Fibroblast of skin of right biceps (primary cell): Measurements from ENCODE around the gene TKTL1.
"Not testable (repeated sequence)": the region's sequence is repeated elsewhere in the genome, so short reads cannot be mapped to it uniquely, and the experiment has no call there.

Experiments used
- DNase-seq: peaks from one replicate; pipeline ENCODE4 v3.0.0-alpha.2; 2013

TKTL1 gene, protein sequence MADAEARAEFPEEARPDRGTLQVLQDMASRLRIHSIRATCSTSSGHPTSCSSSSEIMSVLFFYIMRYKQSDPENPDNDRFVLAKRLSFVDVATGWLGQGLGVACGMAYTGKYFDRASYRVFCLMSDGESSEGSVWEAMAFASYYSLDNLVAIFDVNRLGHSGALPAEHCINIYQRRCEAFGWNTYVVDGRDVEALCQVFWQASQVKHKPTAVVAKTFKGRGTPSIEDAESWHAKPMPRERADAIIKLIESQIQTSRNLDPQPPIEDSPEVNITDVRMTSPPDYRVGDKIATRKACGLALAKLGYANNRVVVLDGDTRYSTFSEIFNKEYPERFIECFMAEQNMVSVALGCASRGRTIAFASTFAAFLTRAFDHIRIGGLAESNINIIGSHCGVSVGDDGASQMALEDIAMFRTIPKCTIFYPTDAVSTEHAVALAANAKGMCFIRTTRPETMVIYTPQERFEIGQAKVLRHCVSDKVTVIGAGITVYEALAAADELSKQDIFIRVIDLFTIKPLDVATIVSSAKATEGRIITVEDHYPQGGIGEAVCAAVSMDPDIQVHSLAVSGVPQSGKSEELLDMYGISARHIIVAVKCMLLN

DNA sequence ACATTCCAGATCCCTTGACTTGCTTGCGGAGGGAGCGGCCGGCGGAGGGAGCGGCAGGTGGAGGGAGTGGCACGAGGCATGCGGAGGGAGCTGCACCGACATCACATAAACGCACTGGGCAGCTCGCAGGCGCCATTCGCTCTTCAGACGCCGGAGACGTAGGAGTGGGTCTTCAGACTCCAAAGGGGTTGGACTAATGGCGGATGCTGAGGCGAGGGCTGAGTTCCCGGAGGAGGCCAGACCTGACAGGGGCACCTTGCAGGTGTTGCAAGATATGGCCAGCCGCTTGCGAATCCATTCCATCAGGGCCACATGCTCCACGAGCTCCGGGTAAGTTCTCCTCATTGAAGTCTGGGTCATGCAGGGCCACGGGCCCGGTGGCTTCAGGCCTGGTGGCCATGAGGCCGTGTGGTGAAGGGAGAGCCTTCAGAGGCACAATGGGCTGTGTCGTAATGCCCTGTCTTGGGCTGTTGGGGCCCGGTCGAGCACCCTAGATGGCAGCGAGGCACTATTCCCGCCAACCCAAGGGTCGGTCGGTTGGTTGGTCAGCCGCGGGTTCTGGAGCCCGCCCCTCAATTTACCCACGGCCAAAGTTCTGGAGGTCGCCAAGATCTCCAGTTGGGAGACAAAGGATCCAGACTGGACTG is at the start of gene TKTL1:
Gene TKTL1 (plus strand): TSS at position 132 of the 647 bp plus-strand sequence. CDS start 65 bp downstream, at position 197.
- no peak for DNase-seq

DNA sequence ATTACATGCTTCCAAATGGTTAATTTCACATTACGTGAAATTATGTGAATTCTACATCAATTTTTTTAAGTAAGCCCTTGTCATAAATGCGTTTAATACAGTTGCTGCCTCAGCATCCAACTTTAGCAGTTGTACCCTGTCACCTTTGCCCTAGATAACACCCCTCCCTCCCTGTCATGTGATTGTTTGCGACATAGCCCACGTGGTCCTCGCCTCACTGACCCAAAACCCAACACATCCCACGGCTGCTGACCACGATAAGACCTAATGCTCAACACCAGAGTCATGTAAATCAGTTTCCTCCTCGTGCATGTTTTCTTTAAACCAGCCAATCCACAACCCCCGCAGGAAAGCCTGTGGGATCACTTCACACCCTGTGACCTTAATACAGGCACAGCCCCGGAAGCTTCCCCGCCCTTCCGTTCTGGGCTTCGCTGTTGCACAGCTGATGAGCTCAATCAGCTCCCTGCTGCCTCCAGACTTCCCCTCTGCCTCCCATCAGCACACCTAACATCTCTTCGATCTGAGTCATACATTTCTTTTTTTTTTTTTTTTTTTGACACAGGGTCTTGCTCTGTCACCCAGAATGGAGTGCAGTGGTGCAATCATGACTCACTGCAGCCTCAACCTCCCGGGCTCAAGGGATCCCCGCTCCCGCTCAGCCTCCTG is 48.1 kb upstream of the TKTL1 start:
- DNase-seq, result not testable (repeated sequence)

DNA sequence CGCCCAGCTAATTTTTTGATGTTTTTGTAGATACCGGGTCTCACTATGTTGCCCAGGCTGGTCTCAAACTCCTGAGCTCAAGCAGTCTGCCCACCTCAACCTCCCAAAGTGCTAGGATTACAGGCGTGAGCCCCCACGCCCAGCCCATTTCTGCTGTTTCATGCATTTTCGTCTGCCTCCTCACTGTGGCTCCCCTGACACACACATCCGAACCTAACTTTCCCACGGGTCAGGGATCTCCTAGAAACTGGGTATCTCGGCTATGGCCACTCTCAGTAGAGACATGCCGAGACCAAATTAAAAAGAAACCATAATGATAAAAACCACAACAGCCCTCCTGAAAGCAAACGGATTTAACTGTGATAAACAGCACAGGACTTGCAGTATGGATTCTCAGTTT is 47.5 kb upstream of the TKTL1 start:
- not testable (repeated sequence) for DNase-seq

DNA sequence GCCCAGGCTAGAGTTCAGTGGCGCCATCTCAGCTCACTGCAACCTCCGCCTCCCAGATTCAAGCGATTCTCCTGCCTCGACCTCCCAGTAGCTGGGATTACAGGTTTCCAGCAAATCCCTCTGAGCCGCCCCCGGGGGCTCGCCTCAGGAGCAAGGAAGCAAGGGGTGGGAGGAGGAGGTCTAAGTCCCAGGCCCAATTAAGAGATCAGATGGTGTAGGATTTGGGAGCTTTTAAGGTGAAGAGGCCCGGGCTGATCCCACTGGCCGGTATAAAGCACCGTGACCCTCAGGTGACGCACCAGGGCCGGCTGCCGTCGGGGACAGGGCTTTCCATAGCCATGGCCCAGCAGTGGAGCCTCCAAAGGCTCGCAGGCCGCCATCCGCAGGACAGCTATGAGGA is 38.3 kb upstream of the TKTL1 start, which contains the start of gene OPN1MW3:
Gene OPN1MW3 (plus strand): TSS at position 301 of the 400 bp plus-strand sequence. CDS start 38 bp downstream, at position 339.
- not testable (repeated sequence) for DNase-seq

DNA sequence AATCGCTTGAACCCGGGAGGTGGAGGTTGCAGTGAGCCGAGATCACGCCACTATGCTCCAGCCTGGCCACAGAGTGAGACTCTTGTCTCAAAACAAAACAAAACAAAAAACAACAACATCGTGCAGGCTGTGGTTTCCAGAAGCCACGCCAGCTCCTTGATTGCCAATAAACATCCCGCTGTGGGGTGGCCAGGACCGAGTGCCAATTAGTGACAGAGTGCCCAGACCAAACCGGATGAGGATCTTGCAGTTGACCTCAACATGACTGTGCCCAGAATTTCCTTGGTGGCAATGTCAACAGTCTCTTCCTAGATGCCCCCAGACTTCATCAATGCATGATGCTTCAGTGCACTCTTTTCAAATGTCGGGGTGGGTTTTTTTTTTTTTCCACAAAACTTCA is 36.9 kb upstream of the TKTL1 start:
- not testable (repeated sequence) for DNase-seq

DNA sequence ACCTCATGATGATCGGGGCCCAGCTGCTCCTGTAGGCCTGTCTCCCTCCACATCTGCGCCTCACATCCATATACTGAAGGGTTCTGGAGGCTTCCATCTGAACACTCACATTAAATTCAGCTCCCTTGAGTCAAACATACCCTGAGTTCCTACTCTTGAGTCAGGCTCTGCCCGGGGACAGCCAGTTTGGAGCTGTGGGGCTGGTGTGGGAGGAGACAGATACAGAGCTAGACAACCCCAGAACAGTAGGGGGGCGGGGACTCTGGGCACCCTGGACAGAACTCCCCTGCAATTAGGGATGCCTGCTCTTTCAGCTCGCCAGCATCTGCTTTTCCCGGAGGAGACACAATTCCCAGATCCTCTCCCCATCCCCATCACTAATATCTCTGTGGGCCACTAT is 32.5 kb upstream of the TKTL1 start:
- DNase-seq, result not testable (repeated sequence)

DNA sequence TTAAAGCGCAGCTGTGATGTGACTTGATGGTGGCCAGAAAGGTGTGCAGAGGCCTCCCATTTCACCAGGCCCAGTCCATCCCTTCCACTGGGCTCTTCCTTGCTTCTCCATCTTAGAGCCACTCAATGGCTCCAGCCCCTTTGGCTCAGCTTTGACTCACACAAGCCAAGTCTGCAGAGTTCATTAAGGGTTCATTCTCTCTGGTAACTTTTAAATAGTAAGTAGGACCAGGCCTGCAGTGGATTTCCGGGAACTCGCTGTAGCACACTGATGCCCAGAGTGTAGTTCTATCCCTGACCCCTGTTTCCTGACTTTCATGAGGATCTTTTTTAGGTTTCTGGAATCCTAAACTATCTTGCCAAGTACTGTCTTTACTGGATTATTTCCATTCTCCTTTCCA is 26.4 kb upstream of the TKTL1 start:
- not testable (repeated sequence) for DNase-seq

DNA sequence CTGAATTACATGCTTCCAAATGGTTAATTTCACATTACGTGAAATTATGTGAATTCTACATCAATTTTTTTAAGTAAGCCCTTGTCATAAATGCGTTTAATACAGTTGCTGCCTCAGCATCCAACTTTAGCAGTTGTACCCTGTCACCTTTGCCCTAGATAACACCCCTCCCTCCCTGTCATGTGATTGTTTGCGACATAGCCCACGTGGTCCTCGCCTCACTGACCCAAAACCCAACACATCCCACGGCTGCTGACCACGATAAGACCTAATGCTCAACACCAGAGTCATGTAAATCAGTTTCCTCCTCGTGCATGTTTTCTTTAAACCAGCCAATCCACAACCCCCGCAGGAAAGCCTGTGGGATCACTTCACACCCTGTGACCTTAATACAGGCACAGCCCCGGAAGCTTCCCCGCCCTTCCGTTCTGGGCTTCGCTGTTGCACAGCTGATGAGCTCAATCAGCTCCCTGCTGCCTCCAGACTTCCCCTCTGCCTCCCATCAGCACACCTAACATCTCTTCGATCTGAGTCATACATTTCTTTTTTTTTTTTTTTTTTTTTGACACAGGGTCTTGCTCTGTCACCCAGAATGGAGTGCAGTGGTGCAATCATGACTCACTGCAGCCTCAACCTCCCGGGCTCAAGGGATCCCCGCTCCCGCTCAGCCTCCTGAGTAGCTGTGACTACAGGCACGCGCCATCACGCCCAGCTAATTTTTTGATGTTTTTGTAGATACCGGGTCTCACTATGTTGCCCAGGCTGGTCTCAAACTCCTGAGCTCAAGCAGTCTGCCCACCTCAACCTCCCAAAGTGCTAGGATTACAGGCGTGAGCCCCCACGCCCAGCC is 10.9 kb upstream of the TKTL1 start:
- not testable (repeated sequence) for DNase-seq

DNA sequence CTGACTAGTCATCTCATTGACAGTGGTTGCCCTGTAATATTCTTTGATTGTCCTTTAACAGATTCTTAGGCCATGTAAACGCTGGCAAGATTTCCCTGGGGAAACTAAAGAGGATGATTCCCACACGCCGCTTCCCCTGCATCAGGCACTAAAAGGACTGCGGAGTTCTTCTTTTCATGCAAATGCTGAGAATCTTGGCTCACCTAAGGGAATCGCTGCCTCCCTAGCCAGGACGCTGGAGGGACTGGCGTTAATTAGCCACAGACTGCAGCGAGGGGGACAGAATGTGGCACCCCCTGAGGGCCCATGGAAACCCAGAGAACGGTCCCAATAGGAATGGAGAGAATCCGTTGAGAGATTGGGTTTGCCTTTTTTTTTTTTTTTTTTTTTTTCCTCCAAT is 9.2 kb upstream of the TKTL1 start:
- not testable (repeated sequence) for DNase-seq

DNA sequence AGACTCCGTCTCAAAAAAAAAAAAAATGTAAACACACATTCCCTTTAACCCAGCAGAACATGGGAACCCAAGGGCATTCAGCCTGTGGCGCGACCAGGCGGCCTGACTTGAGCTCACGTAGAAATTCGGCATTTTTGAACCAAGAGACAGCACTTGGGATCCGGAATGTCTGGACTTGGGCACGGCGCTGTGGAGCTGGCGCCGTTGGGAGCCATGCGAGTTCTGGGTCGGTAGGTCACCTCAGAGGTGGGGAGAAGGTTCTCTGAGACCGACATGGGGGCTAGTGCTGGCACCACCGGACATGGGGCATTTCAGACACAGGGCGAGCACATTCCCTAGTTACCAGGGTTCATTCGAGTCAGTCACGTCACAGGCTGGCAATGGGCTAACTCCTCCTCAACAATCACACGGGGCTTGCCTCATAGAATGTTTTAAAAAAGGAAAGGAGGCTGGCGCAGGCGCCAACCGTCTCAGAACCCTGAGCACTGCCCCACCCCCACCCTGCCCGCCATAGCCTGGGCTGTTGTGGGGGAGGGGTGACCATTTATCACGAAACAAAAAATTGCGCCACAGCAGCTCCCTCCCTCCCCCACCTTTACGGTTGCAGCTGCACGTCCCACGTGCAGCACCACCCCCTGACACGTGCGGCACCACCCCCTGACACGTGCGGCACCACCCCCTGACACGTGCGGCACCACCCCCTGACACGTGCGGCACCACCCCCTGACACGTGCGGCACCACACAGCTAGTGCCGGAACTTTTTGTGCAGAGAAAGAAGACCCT is 612 bp upstream of the TKTL1 start, which contains the start of gene TEX28:
Gene TEX28 (minus strand): TSS at position 334 of the 784 bp plus-strand sequence. CDS start 3,007 bp downstream, outside the sequence.
- DNase-seq, result no peak

DNA sequence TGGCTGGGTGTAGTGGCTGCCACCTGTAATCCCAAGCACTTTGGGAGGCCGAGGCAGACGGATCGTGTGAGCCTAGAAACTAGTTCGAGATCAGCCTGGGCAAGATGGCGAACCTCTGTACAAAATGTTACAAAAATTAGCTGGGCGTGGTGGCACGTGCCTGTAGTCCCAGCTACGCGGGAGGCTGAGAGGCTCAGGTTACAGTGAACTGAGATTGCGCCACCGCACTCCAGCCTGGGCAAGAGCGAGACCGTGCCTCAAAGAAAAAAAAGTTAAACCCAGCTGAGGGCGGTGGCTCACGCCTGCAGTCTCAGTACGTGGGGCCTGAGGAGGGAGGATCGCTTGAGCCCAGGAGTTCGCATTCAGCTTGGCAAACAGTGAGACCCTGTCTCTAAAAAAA is 1.1 kb downstream of the TKTL1 start:
- no peak for DNase-seq

DNA sequence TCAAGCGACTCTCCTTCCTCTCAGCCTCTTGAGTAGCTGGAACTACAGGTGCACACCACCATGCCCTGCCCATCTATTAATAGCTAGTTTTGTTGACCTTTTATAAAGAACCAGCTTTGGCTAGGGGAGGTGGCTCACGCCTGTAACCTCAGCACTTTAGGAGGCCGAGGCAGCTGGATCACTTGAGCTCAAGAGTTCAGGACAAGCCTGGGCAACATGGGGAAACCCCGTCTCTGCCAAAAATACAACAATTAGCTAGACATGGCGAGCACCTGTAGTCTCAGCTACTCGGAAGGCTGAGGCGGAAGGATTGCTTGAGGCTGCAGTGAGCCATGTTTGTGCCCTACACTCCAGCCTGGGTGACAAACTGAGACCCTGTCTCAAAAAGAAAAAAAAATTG is 2.7 kb downstream of the TKTL1 start:
- DNase-seq, result no peak

DNA sequence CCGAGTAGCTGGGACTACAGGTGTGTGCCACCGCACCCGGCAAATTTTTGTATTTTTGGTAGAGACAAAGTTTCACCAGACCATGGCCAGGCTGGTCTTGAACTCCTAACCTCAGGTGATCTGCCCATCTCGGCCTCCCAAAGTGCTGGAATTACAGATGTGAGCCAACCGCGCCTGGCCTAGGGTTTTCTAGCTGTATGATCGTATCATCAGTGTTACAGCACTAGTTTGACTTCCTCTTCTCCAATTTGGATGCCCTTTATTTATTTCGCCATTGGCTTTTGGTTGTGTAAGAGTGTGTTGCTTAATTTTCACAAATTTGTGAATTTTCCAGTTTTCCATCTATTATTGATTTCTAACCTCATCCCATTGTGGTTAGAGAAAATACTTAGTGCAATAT is 5.2 kb downstream of the TKTL1 start:
- DNase-seq, result no peak

DNA sequence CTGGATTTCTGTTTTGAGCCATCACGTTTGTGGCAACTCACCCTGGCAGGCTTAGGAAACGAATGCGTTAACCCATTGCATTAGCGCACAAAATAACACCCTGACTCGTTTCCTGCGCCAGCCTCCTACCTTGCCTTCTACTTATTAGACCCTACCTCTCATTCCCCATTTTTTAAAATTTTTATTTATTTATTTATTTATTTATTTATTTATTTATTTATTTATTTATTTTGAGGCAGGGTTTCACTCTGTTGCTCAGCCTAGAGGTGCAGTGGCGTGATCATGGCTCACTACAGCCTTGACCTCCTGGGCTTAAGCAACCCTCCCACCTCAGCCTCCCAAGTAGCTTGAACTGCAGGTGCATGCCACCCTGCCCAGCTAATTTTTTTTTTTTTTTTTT is 7.4 kb downstream of the TKTL1 start:
- not testable (repeated sequence) for DNase-seq

DNA sequence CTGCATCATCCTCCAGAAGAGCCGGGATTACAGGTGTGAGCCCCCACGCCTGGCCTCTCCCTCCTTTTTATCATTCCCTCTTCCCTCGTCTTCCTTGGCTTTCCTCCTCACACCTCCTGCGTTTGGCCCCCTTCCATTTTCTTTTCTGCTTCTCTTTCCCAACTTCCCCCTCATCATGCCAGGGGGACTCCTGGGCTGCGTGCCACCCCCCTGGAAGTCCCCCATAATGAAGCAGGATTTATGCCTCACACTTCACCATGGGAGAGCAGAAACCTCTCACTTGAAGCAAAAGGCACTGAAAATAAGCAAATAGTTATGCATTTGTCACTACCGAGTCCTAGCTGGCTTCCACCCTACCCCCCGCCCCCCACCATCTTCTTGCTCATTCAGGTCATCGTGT is 7.9 kb downstream of the TKTL1 start:
- no peak for DNase-seq

DNA sequence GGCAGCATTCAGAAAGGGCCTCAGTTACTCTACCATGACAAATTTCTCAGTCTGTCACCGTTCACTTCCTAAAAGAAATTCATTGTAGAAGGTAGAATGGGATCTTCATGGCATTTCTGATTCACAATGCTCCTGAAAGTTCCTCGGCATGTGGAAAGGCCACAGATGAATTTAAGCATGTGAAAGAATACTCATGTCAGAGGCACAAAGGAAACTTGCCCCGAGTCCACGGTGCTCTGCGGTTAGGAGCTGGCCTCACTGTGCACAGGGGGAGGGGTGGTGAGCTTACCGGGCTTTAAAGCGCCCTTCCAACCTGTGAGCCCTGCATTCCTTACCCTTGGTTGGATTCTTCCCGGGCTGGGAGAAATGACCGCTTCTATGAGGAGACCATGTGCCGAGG is 9.3 kb downstream of the TKTL1 start:
- no peak for DNase-seq

DNA sequence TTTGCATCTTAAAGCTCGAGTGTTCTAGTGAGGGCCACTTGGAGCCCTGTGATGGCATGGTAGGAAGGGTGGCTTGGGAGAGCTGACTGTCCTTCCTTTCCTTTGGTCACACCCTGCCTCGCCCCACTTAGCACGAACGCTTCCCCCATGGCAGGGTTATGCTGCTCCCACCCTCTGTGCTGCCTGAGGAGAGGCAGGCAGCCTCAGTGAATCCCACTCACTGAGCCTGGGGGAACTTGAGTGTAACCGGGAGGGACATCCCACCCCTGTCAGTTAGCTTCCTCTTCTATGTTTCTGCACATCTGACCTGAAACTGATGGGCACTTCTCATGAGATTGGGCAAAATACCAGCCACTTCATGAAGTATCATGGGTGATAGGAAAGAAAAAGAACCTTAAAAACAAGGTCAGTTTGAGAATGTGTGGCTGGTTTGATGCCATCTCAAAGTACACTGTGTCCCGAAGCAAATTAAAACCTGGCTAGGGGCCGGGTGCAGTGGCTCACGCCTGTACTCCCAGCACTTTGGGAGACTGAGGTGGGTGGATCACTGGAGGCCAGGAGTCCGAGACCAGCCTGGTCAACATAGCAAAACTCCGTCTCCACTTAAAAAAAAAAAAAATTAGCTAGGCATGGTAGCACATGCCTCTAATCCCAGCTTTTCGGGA is 10.1 kb downstream of the TKTL1 start:
- no peak for DNase-seq

DNA sequence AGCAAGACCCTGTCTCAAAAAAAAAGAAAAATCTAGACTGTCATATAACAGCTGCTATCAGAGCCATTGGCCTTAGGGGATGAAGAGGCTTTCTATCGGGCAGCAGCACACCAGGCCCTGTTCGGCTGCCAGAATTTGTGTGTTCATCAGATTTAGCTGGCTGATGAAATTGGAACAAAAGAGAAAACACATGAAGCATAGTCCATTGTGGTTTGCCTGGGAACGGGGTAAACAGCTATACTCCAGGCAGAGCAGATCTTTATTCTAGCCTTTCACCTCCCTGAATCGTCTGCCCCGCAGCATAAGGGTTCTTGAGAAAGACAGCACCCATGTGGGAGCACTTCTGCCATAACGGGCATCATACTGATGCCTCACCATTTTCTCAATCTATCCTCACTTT is 11.6 kb downstream of the TKTL1 start:
- DNase-seq, result no peak

DNA sequence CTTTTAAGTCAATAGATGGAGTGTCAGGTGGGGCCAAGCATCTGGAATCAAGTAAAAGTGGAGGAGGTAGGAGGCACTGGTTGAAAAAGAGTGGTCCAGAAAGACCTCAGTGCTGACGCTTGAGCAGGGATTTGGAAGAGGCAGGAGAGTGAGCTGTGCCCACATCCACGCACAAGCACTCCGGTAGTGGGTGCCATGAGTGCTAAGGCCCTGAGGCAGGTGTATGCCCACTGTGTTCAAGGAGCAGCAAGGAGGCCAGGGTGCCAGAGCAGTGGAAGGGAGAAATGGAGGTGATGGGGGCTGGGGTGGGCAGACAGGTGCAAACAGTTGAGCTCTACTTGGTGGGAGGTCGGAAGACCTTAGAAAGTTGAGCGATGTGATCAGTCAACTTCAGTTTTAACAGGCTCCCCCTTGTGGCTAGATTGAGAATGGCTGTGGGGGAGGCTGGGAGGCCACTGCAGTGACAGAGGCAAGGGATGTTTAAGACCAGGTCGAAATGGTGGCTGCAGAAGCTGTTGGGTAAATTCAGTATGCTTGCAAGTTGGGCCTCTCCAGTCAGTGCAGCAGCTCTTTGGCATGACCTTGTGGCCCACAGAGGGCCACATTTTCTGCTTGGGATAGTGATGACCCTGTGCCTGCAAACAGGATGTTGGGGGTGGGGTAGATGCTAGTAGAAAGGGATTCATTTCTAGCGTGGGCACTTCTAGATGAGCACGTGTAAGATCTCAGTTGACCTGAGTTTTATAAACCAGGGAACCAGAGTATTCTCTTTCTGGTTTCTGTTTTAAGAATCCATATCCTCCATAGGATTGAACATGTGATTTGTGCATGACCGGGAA is 12.7 kb downstream of the TKTL1 start:
- peak; percentile 29 for DNase-seq
